Fibroblast of mammary gland (primary cell): ENCODE results near the gene RAB15.
"Not testable (repeated sequence)": the region's sequence is repeated elsewhere in the genome, so short reads cannot be mapped to it uniquely, and the experiment has no call there.

Source experiments
- DNase-seq: peaks from one replicate; pipeline ENCODE4 v3.0.0-alpha.2; 2010; ENCODE audit warnings: low read depth
- H3K4me3 ChIP-seq: 2 replicates; pipeline ENCODE4 v1.5.1; 2011; ENCODE audit warnings: low read depth, mild to moderate bottlenecking, low read length, moderate library complexity; ENCODE audit not compliant: control insufficient read depth
- TF ChIP-seq, protein P1 (sequence below): conservative IDR thresholded peaks from 2 replicates; pipeline ENCODE4 v1.5.1; 2011; ENCODE audit warnings: low read depth, low read length, inconsistent platforms; ENCODE audit not compliant: control insufficient read depth, insufficient read depth

RAB15 gene

DNA sequence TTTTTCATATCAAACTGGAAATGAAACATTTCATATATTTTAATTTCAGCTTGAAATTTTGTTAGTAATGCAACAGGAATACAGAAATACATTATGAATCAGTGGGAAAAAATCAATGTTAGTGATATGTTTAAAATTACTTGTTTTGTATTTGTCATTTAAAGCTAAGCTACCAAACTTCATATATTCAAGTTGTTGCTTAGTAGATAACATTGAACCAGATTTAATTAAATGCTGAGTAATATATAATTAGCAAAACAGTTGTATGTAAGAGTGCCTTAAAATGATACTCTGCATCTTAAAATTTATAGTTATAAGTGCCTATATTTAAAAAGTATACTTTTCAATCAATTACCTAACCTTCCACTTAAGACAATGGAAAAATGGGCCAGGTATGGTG lies 52.9 kb downstream of the RAB15 start:
- H3K4me3 ChIP-seq = no peak overlapping the region
- DNase-seq = no peak
- TF ChIP-seq, protein P1, sequence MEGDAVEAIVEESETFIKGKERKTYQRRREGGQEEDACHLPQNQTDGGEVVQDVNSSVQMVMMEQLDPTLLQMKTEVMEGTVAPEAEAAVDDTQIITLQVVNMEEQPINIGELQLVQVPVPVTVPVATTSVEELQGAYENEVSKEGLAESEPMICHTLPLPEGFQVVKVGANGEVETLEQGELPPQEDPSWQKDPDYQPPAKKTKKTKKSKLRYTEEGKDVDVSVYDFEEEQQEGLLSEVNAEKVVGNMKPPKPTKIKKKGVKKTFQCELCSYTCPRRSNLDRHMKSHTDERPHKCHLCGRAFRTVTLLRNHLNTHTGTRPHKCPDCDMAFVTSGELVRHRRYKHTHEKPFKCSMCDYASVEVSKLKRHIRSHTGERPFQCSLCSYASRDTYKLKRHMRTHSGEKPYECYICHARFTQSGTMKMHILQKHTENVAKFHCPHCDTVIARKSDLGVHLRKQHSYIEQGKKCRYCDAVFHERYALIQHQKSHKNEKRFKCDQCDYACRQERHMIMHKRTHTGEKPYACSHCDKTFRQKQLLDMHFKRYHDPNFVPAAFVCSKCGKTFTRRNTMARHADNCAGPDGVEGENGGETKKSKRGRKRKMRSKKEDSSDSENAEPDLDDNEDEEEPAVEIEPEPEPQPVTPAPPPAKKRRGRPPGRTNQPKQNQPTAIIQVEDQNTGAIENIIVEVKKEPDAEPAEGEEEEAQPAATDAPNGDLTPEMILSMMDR = no peak

DNA sequence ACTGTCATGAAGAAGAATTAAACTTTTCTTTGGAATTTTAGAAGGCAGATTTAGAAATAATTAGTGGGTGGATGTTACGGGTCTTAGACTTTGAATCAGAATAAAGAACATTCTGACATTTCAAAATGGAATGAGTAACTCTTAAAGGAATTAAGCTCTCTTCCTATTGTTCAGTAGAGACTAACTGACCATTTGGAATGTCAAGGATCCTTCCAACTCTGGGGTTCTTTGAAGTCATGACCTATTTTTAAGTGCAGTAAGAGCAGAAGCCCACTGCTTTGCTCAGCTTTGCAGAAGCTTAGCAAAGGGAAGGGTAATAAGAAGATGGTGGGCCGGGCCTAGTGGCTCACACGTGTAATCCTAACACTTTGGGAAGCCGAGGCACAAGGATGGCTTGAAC lies 53.9 kb downstream of the RAB15 start:
- H3K4me3 ChIP-seq = no peak overlapping the region
- no peak for DNase-seq
- TF ChIP-seq, protein P1 = no peak

- no peak overlapping the region for H3K4me3 ChIP-seq
- TF ChIP-seq, protein P1 = no peak
- no peak for DNase-seq
These were observed 56.3 kb downstream of the RAB15 start for GRCh38 chr14:64915797-64916196.

GRCh38 chr14:64915029-64915424 lies 57.1 kb downstream of the RAB15 start:
- TF ChIP-seq, protein P1 = no peak
- peak overlapping the region; percentile 95 for H3K4me3 ChIP-seq
- no peak for DNase-seq

DNA sequence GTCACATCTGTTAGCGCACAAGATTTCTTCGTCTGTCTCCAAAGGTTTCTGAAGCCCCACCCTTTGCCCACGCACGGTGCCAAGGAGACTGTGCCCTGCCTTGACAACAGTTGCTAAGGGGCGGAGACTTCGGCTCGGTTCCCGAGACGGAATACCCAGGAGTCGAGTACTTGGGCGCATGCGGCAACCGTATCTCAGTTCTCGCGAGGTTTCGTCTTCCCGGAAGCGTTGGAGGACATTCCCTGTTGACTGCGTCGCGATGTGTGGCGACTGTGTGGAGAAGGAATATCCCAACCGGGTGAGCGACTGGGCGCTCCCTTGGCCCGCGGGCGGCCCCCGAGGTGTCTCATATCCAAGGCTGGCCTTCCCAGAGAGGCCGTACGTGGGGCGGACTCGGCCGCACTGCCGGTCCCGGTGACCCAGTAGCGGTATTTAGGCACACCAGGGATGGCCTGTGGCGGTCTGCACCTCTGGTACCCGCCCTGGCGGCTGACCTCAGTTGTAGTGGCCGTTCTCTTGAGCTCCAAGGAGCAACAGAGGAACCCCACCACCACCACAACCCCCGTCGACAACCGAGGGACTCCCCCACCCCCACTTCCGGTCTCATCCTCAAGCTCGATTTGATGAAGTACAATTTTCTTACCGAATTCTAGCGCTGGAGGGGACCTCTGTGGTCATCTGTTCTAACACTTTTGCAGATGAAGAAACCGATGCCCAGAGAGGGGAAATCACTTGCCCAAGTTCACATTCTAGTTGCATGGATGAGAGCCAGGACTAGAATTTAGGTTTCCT lies 57.7 kb downstream of the RAB15 start, which contains the start of gene CHURC1:
Gene CHURC1, plus strand, starts transcription at position 219 of the 792 bp plus-strand sequence. Its CDS starts 41 bp downstream, at position 260.
- peak within 1 kb of the TSS; percentile 95 for H3K4me3 ChIP-seq
- DNase-seq = peak; percentile 98
- TF ChIP-seq, protein P1 = no peak

- not testable (repeated sequence) for H3K4me3 ChIP-seq, DNase-seq
These were observed 58.7 kb downstream of the RAB15 start for GRCh38 chr14:64913477-64913876.

GRCh38 chr14:64912261-64912660 lies 59.9 kb downstream of the RAB15 start:
- H3K4me3 ChIP-seq = no peak overlapping the region
- TF ChIP-seq, protein P1 = no peak
- DNase-seq = no peak
